NCI-H2196 treated with DMSO at 0.1 percent for 48 hours (cell line): Measurements from ENCODE around the gene NAPA.
"Not testable (repeated sequence)": the region's sequence is repeated elsewhere in the genome, so short reads cannot be mapped to it uniquely, and the experiment has no call there.

Experiments
- DNase-seq: peaks from one replicate; lab custom pipeline; 2025; ENCODE audit not compliant: unreplicated experiment; lab: John Stamatoyannopoulos, UW

The NAPA gene

DNA sequence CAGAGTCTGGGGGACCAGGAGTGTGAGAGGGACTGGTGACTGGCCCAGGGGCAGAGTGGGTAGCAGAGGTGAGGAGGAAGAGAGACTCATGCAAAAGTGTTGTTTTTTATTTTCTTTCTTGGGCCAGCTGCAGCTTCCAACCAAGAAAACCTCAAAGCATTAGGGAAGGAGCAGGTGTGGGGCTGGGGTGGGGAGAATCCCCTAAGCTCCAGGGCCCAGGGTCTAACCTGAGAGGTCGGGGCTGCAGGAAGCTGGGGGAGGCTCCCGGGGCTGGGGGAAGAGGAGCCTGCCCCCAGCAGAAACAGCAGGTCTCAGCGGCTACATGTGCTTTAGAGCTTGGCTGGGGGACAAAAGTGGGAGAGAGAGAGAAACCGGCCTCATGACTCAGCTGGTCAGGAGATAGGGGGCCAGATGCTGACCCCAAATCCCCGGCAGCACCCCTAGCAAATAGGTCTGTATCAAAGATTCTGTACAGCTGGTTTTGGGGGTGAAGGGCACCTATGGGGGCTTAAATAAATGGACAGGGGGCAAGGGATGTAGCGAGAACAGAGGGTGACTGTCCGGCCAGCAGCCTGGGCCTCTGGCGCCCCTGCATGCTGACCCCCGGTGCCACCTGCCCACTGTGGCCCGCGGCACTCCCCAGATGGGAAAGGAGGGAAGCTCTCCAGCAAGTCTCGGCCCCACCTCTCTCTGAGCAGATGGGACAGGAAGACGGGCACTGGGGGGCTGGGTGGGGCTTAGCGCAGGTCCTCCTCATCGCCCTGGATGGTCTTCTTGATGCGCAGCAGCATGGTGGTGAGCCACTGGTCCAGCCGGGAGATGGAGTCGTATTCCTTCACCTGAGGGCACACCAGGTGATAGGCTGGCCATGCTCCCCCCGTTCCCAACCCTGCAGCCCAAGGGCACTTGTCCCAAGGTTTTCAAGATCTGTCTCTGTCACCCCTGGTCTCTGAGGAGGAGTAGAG is 27.0 kb downstream of the NAPA start:
- DNase-seq: no peak

DNA sequence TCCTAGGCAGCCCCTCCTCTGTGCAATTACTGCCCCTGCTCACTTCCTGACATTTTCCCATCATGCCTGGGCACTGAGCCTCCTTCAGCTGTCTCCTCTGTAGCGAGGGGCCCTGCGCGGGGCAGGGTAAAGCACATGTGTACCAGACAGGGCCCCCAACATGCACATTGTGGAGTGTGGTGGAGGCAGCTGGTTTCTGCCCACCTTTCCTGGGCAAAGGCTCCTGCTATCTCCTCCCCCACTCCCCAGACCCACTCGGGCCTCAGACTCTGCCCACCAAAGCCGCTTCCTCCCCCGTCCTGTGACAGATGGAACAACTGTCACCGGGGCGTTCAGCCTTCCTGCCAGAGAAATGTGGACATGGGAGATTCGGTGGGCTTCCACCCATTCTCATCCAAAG is 28.0 kb downstream of the NAPA start:
- no peak for DNase-seq

DNA sequence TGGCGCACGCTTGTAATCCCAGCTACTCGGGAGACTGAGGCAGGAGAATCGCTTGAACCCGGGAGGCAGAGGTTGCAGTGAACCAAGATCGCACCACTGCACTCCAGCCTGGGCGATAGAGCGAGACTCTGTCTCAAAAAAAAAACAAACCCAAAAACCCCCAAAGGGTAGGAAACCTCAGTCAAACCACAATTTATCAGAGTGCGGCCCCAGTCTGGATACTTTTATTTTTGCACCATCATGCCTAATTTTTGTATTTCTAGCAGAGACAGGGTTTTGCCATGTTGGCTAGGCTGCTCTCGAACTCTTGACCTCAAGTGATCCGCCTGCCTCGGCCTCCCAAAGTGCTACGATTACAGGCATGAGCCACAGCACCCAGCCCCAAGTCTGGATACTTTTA is 28.6 kb downstream of the NAPA start:
- DNase-seq: not testable (repeated sequence)

DNA sequence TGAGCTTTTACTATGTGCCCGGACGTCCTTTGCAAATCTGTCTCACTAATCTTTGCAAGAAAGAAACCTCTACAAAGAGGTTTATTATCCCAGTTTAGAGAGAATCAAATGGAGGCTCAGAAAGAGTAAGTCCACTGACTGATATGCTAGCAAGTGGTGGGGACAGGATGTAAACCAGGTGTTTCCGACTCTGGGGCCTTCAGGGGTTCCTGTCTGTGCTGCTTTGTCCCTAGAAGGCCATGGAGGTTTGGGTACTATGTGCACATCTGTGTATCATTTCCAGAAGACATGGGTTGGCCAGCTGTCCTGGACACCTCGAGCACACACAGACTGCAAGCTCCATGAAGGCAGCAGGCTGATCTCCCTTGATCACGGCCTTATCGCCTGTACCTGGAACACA is 29.7 kb downstream of the NAPA start:
- no peak for DNase-seq

DNA sequence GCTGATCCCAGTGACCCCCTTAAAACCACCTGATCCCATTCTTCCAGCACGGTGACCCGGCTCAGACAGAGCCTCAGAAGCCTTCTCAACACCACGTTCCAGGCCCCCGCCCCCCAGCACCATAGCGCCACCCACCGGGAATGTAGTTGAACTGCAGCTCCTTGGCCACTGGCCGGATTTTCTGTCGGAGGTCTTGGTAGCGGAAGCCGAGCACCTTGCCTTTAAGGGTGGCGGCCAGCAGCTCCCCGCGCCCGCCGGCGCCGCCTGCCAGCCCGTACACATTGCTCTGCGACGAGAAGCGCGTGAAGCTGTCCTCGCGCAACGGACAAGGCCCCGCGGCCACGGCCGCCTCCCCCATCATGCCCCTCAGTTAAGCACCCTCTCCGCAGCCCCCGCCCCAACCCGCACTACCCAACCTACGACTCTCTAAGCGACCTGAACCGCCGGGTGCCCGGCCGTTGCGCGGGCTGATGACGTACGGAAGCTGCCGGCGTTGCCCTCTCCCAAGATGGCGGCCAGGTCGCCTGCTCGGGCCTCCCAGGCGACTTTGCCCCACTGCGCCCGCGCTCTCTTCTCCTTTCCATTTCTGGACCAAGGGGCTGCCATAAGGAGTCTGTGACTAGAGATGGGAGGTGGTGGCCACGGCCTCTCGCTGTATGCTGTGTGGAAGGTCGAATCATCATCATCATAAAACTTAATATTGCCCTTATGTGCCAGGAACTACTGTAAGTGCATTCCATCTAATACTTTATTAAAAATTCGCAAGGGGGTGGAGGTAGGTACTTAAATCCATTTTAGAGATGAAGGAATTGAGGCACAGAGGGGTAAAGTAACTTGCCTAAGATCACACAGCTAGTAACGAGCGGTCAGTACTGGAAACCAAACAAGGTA is 30.8 kb downstream of the NAPA start, which contains the start of gene KPTN:
TSS of gene KPTN (minus strand) at position 420 of the 891 bp plus-strand sequence. CDS start at position 361, 59 bp downstream.
- peak; percentile 90 for DNase-seq

DNA sequence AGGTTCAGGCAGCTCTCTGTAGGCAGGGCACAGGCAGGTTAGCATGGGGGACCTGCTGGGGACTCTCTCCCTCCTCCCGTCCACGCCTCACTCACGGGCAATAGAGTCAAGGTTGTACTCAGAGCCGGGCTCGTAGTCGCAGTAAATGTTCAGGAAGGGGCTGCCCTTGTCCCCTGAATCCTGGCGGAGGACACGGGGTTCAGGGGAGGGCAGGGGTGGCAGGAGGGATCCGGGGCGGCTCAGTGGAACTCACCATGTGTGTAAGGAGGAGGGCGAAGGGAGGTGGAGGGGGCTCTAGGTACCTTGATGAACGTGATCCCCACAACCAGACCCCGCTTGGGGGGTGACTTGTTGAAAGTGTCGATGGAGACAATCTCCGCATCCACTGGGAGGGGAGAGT is 31.7 kb downstream of the NAPA start:
- DNase-seq: no peak

DNA sequence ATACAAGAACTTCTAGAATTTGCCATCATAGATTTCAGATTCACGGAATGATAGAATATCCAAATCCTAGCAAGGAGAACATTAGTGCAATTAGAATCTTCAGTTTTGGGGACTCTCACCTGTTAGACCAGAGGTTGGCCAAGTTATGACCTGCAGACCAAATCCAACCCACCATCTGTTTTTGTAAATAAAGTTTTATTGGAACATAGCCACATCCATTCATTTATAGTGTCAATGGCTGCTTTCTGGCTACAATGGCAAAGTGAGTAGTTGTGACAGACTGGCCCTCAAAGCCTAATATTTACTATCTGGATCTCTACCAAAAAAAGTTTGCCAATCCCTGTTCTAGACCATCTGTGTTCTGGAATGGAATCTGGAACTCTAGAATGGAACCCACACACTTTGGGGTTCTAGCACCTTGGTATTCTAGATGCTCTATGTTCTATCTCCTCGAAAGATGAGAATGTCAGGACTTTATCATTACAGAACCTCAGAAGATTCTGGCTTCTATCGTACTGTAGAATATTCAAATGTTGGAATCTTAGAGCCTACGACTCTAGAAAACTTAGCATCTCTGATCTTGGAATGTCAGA is 33.3 kb downstream of the NAPA start:
- DNase-seq: no peak

DNA sequence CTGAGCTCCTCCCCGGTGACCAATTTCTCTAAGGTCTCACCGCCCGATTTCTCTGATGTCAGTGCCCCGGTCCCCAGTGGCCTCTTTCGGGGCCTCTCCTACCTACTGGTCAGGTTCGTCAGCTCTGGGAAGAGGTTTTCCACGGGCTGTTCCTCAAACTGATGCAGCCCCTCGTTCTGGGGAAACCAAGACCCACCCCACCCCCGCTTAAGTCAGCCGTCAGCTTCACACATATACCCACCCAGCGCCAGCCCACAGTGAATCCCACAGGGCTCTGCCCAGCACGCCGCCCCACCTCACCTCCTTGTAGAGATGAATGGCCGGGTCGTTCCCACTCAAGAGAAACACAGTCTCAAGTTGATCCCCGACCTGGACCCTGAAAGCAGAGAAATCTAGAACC is 34.2 kb downstream of the NAPA start:
- DNase-seq: no peak

DNA sequence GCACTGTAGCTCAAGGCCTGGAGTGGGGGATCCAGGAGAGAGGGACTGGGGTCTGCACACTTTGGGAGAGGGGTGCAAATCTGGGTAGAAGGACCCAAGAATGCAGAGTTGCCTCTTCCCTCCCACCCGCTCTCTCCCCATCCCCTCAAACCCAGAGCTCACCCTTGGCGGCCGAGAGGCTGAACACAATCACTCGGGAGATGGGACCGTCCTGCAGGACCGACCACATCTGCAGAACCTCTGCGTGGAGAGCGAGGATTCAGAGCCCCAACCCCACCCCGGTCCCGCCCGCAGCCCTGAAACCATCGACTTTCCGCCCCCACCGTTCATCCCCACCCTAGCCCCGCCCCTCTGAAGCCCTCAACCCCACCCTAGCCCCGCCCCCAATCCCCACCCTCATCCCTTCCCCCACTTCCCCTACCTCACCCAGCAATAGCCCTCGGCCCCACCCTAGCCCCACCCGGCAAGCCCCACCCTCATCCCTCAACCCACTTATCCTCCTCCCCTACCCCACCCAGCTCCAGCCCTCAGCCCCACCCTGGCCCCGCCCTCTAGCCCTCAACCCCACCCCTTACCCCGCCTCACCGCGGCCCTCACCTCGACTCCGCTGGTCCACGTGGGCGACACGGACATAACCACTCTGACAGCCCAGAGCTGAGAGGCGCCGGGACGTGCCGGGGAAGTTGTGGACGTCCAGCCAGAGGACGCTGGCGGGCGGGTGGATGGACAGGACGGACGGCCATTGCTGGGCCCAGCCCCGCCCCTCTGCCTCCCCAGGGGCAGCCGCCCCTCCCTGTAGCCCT is 35.0 kb downstream of the NAPA start:
- no peak for DNase-seq

DNA sequence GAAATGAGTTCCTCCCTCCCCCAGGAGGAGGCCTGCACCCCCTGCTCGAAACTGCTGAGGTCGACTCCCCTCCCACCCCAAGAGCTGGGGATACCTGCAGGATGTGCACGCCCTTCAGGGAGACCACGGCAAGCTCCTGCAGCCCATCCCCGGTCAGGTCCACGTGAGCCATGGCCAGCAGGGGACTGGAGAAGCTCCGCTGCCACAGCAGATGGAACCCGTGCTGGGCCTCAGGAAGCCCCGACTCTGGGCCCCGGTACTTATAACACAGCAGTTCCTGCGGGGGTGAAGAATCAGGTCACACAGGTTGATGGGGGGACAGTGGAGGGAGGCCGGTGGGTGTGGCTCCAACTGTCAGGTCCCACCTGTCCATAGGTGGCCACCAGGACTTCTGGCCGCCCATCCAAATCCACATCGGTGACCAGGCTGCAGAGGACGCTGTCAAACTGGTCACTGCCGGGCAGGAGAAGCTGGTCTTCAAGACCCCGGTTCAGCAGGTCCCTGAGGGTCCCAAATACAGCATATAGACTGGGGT is 38.4 kb downstream of the NAPA start:
- DNase-seq: no peak

DNA sequence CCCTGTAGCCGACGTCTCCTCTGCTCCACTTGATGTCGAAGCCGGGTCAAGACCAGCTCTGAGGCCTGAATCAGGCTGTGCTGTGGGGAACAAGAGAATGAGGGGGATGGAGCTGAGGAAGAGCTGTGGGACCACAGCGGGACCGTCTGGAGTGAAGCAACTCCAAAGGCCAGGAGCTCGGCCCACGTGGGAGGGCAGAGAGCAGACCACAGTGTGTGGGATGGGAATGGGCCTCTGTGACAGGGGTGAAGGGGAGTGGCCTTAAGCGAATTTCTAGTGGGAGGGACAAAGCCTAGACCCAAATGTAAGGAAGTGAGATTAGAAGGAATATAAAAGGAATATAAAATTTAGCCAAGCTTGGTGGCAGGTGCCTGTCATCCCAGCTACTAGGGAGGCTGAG is 39.4 kb downstream of the NAPA start:
- no peak for DNase-seq

DNA sequence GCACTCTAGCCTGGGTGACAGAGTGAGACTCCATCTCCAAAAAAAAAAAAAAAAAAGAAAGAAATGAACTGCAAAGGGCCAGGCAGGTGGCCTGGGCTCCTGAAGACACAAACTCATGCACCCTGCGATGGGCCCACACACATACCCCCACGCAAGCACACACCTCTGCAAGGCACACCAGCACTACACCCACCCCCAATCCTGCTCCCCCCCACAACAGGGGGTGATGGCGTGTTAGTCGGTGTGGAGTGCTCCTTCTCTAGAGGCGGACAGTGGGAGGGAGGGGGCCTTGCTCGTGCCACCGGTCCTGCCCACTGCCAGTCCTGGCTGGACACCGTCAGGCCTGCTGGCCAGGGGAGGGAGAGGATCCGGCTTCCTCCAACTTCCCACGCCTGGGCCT is 41.5 kb downstream of the NAPA start:
- DNase-seq: no peak

DNA sequence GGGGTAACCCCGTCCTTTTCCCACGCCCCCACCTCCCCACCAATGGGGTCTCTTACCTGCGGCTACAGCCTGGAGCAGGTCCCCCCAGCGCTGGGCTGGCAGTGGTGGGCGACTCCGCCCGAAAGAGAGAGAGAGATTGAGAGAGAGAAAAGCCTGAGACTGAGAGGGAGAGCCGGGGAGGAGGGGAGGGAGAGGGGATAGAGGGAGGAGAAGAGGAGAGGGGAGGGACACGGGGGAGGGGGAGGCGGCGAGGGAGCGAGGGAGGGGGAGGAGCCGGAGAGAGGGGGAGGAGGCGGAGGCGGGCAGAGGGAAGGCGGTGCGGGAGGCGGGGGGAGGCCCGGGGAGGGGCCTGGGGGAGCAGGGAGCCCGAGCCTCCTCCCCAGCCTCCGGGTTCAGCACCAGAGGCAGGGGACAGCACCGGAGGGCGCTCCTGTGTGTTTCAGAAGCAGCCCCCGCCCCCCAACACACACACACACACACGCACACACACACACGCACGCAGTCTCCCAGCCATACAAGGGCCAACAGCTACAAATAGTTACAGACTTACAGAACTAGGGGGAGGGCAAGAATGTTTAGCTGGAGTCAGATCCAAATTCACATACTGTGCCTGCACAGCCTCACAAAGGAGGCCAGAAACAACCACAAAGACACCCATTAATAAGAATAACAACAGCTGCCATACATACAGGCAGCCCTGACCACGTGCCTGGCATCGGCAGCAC is 43.0 kb downstream of the NAPA start, which contains the start of gene SLC8A2:
TSS of gene SLC8A2 (minus strand) at position 161 of the 725 bp plus-strand sequence. CDS start 5,490 bp downstream, outside the sequence.
- DNase-seq: peak; percentile 63

DNA sequence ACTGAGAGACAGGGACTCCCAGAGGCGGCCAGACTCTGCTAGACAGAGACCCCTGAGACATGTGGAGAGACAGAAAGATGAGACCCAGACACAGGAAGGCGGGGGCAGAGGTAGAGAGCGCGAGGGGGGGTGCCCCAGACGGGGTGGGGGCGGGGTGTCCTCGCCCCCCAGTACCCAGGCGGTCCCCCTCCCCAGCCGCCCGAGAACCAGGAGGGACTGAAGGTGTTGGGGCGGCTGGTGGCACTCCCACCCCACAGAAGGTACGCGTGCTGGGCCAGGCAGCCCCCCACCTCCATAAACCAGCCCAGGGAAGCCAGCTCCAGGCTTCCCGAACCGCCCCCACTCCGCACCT is 43.5 kb downstream of the NAPA start:
- no peak for DNase-seq

DNA sequence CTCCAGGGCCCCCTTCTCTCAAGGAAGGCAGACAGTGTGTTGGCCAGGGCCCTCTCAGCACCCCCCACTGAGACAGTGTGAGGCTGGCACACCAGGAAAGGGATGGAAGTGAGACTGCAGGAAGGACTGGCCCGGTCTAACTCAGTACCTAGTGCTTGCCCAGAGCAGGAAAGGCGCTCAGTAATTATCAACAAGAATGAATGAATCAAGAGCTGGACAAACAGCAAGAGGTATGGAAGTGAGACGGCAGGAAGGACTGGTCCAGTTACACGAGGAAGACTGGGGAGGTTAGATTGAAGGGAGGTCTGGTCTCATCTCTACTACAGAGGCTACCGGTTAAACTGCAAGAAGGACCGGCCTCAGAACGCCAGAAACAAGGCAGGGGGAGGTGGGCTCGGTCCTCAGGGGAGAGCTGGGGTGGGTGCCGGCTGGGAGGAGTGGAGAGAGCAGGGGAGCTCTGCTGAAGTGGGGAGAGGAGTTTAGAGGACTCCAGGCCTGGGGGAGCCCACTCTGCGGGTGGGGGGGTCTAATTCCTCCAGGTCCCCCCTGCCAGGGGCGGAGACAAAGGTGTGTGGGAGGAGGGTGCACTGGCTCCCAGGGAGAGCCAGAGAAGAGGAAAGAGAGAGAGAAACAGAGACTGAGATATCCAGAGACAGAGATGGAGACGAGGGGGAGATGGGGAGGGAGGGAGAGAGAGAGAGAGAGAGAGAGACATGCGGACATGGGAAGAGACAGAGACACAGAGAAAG is 44.2 kb downstream of the NAPA start:
- no peak for DNase-seq

DNA sequence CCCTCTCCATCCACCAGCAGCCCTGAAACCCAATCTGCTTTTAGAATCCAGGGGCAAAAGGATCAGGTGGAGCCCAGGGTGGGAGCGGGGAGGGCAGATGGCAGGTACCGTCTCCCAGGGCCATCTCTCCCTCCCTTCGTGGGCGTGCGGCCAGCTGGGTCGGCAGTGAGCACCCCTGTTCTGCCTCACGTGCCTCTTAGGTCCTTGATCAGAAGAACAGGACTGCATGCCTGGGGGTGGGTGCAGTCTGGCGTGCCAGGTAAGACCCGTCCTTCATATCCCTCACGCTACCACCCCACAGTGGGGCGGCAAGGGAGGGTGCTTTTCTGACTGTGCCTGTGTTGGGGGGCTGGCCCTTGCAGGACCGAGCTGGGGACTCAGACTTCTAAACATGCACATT is 45.1 kb downstream of the NAPA start:
- no peak for DNase-seq

DNA sequence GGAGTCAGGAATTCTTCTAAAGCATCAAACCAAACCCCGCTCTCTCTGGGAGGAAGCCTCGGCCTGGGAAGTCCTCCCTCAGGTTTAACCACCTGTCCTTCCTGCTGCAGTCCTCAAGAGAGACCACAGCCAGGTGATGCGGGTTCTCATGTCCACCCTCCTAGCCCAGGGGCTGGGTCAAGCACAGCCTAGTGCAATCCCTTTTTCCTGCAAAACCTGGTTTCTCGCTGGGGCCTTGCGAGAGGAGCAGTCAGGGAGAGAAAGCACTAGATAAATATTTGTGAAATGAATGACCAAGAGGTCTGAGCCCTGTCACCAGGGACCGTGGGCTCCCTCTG is 45.5 kb downstream of the NAPA start:
- DNase-seq: no peak

DNA sequence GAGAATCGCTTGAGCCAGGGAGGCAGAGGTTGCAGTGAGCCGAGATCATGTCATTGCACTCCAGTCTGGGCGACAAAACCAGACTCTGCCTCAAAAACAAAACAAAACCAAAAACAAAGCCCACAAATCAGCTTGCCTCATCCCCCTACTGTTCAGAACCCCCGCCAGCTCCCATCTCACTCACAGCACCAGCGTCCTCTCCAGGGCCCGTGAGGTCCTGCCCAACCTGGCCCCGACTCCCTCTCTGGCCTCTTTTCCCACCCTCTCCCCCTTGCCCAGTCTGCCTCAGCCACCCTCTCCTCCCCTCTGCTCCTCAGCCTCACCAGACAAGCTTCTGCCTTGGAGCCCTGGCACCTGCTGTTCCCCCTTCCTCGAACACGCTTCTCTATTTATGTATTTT is 46.9 kb downstream of the NAPA start:
- DNase-seq: no peak

DNA sequence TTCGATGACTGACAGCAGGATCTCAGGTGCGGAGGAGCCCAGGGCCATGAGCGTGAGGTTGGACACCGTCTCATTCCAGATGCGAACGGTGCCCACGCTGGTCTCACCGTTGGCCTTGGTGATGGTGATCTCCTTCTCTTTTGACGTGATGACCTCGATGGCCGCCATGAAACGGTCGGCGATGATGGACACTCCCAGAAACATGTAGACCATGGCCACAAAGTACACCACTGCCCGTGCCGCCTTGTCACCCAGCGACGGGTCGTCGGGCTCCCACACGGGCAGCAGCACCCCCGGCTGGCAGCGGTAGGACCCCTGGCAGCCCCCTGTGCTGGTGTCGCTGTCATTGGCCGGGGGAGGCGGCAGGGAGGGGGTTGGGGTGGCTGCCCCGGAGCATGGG is 48.9 kb downstream of the NAPA start:
- no peak for DNase-seq
